ENCODE results near the gene HMCN2. TPM values are rescaled to one million over a fixed set of nuclear protein-coding genes. Genes with fewer than 3 reads are reported as not detected.

The HMCN2 gene
- total and polyA plus RNA-seq, 8 donors = 0.31 to 3.9 (median 0.68) TPM

- Histone ChIP-seq H3K36me3 (no peaks in the 10 kb centered on the region), H3K4me1 (no peaks in the 10 kb centered on the region), H3K4me3 (no peak overlapping the region), H3K27me3 (no peaks in the 10 kb centered on the region), H3K27ac (no peak overlapping the region), H3K9me3 (no peaks in the 10 kb centered on the region)
- no peak for ATAC-seq
- TF ChIP-seq, protein P1, sequence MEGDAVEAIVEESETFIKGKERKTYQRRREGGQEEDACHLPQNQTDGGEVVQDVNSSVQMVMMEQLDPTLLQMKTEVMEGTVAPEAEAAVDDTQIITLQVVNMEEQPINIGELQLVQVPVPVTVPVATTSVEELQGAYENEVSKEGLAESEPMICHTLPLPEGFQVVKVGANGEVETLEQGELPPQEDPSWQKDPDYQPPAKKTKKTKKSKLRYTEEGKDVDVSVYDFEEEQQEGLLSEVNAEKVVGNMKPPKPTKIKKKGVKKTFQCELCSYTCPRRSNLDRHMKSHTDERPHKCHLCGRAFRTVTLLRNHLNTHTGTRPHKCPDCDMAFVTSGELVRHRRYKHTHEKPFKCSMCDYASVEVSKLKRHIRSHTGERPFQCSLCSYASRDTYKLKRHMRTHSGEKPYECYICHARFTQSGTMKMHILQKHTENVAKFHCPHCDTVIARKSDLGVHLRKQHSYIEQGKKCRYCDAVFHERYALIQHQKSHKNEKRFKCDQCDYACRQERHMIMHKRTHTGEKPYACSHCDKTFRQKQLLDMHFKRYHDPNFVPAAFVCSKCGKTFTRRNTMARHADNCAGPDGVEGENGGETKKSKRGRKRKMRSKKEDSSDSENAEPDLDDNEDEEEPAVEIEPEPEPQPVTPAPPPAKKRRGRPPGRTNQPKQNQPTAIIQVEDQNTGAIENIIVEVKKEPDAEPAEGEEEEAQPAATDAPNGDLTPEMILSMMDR (IDR thresholded peaks at IDR 0.05) = no peak
- intact Hi-C loops (cut with DNase I) = no loop called here
- no peak for DNase-seq
Observed at GRCh38 chr9:130360672-130361071, 95.1 kb downstream of the HMCN2 start.

GRCh38 chr9:130361873-130362362 is 96.4 kb downstream of the HMCN2 start:
- DNase-seq (peak in 1 of 4 donors; percentile 70), ATAC-seq (no peak)
- no peaks in the 10 kb centered on the region for H3K27me3 ChIP-seq
- no peak overlapping the region for H3K4me3 ChIP-seq
- H3K27ac ChIP-seq = no peak overlapping the region
- no peaks in the 10 kb centered on the region for H3K9me3 ChIP-seq
- intact Hi-C loops (cut with DNase I) = no loop called here
- no peaks in the 10 kb centered on the region for H3K4me1 ChIP-seq
- TF ChIP-seq, protein P1 (IDR thresholded peaks at IDR 0.05) = no peak
- no peaks in the 10 kb centered on the region for H3K36me3 ChIP-seq

DNA sequence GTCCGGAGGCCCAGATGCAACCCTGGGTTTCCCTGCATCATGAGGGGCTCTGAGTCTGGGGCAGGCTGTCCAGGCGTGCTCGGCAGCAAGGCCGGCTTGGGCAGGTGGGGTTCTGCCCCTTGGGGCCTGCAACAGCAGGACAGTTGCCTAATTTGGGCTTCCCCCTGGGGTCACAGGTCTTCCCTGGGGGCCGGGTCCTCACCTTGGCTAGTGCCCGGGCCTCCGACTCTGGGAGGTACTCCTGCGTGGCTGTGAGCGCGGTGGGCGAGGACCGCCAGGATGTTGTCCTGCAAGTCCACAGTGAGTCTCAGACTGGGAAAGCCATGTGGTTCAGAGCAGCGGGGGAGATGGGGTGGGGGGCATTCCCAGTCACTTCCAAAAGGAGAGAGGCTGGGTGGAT is 97.1 kb downstream of the HMCN2 start:
- H3K27me3 ChIP-seq = no peaks in the 10 kb centered on the region
- H3K4me3 ChIP-seq = no peak overlapping the region
- TF ChIP-seq, protein P1 (IDR thresholded peaks at IDR 0.05) = no peak

GRCh38 chr9:130363755-130364404 is 98.3 kb downstream of the HMCN2 start:
- H3K27me3 ChIP-seq = no peaks in the 10 kb centered on the region
- H3K9me3 ChIP-seq = no peaks in the 10 kb centered on the region
- no peak overlapping the region for H3K27ac ChIP-seq
- no peak overlapping the region for H3K4me3 ChIP-seq
- intact Hi-C loops (cut with DNase I) = no loop called here
- ATAC-seq = no peak
- DNase-seq = no peak
- TF ChIP-seq, protein P1 (IDR thresholded peaks at IDR 0.05) = no peak
- no peaks in the 10 kb centered on the region for H3K36me3 ChIP-seq
- no peaks in the 10 kb centered on the region for H3K4me1 ChIP-seq

More for the DNA sequence above, 97.1 kb downstream of the HMCN2 start:
- Histone ChIP-seq H3K27ac (no peak overlapping the region), H3K36me3 (no peaks in the 10 kb centered on the region), H3K9me3 (no peaks in the 10 kb centered on the region), H3K4me1 (no peaks in the 10 kb centered on the region)
- no peak for ATAC-seq
- intact Hi-C loops (cut with DNase I) = no loop called here
- DNase-seq = no peak

DNA sequence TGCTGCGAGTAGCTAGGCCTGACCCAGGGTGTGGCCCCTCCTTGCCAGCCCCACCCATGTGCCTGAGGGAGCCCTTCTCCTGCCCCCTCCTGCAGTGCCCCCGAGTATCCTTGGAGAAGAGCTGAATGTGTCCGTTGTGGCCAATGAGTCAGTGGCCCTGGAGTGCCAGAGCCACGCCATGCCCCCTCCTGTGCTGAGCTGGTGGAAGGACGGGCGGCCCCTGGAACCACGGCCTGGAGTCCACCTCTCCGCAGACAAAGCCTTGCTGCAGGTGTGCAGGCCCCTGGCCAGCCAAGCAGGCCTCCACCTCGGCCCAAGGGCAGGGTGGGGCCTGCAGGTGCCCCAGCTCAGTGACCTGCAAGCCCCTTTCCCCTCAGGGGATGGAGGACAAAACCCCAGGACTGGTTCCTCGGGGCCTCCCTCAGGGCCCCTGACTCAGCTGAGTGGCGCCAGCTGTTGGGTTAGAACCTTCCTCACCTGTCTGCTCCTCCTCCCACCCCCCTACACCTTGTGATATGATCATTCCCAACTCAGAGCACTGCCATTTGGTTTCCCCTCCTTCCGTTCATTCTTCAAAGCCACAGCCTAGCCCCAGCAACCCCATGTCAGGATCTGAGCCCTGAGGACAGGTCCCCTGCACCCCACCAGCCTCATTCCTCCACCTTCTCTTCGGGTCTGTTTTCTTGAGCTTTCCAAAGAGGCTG is 99.2 kb downstream of the HMCN2 start:
- ATAC-seq (no peak), DNase-seq (no peak)
- TF ChIP-seq, protein P1 (IDR thresholded peaks at IDR 0.05) = no peak
- Histone ChIP-seq H3K36me3 (no peaks in the 10 kb centered on the region), H3K4me3 (no peak overlapping the region), H3K9me3 (no peaks in the 10 kb centered on the region), H3K27me3 (no peaks in the 10 kb centered on the region), H3K27ac (no peak overlapping the region), H3K4me1 (no peaks in the 10 kb centered on the region)
- intact Hi-C loops (cut with DNase I) = no loop called here

All from left lung (tissue), 10 donors.